Neuronal stem cell (in vitro differentiated cells): ENCODE data around the gene SENP5.

Experiments
- DNase-seq: peaks from one replicate; pipeline ENCODE4 v3.0.0-alpha.2; 2013; ENCODE audit warnings: low spot score
- H2AFZ ChIP-seq: one replicate; pipeline ENCODE4 v1.6.1; 2013; ENCODE audit warnings: mild to moderate bottlenecking, low read length, inconsistent platforms
- H2AK5ac ChIP-seq: 2 replicates; pipeline ENCODE4 v1.6.1; 2013; ENCODE audit warnings: low read depth, mild to moderate bottlenecking, inconsistent platforms, low read length, moderate library complexity, mixed read lengths
- H2BK120ac ChIP-seq: 2 replicates; pipeline ENCODE4 v1.6.1; 2013; ENCODE audit warnings: low read depth, mild to moderate bottlenecking, inconsistent platforms, low read length, moderate library complexity, mixed read lengths
- H2BK12ac ChIP-seq: one replicate; pipeline ENCODE4 v1.6.1; 2013; ENCODE audit warnings: low read length, inconsistent platforms
- H2BK15ac ChIP-seq: 2 replicates; pipeline ENCODE4 v1.6.1; 2013; ENCODE audit warnings: mild to moderate bottlenecking, low read length, inconsistent platforms, mixed read lengths
- H2BK5ac ChIP-seq: one replicate; pipeline ENCODE4 v1.6.1; 2013; ENCODE audit warnings: inconsistent platforms, mild to moderate bottlenecking, low read length, moderate library complexity
- H3K14ac ChIP-seq: one replicate; pipeline ENCODE4 v1.6.1; 2013; ENCODE audit warnings: low read length, inconsistent platforms
- H3K18ac ChIP-seq: 2 replicates; pipeline ENCODE4 v1.6.1; 2013; ENCODE audit warnings: low read length, inconsistent platforms
- H3K23ac ChIP-seq: 2 replicates; pipeline ENCODE4 v1.6.1; 2013; ENCODE audit warnings: low read depth, mild to moderate bottlenecking, mixed read lengths, low read length, inconsistent platforms; ENCODE audit not compliant: poor library complexity
- H3K27ac ChIP-seq: replicated peaks from 3 replicates; pipeline ENCODE4 v1.5.1; 2013; ENCODE audit warnings: low read length, inconsistent platforms
- H3K27me3 ChIP-seq, 3 experiments: 2 replicates each; pipeline ENCODE4 v1.6.1; 2013; ENCODE audit warnings: low read length in 3 of 3, mild to moderate bottlenecking in 2 of 3, inconsistent platforms in 1 of 3, low read depth in 1 of 3, mixed read lengths in 1 of 3, moderate library complexity in 1 of 3; ENCODE audit not compliant: control insufficient read depth in 3 of 3, insufficient read depth in 3 of 3
- H3K36me3 ChIP-seq, 2 donors: replicated peaks in 1 of 2; 2 replicates each; pipeline ENCODE4 v1.6.1; 2013; ENCODE audit warnings: low read length in 2 of 2; ENCODE audit not compliant: control insufficient read depth in 2 of 2, insufficient read depth in 2 of 2
- H3K4ac ChIP-seq: 2 replicates; pipeline ENCODE4 v1.6.1; 2013; ENCODE audit warnings: inconsistent platforms, mild to moderate bottlenecking, low read length, moderate library complexity
- H3K4me1 ChIP-seq, 2 donors: 1 replicate in 1 of 2; 2 replicates in 1 of 2; pipeline ENCODE4 v1.6.1; 2013; ENCODE audit warnings: low read length in 2 of 2, low read depth in 1 of 2; ENCODE audit not compliant: control insufficient read depth in 2 of 2, insufficient read depth in 1 of 2
- H3K4me2 ChIP-seq: one replicate; pipeline ENCODE4 v1.6.1; 2013; ENCODE audit warnings: mild to moderate bottlenecking, low read length, inconsistent platforms; ENCODE audit not compliant: insufficient read depth, poor library complexity, severe bottlenecking
- H3K4me3 ChIP-seq, 2 donors: 2 replicates each; pipeline ENCODE4 v1.5.1; 2013; ENCODE audit warnings: low read length in 2 of 2, mild to moderate bottlenecking in 2 of 2, inconsistent platforms in 1 of 2, moderate library complexity in 1 of 2
- H3K79me1 ChIP-seq: one replicate; pipeline ENCODE4 v1.6.1; 2013; ENCODE audit warnings: low read depth, mild to moderate bottlenecking, inconsistent platforms, low read length, moderate library complexity
- H3K9ac ChIP-seq: one replicate; pipeline ENCODE4 v1.6.1; 2013; ENCODE audit warnings: mild to moderate bottlenecking, low read depth, low read length, inconsistent platforms; ENCODE audit not compliant: poor library complexity
- H3K9me3 ChIP-seq, 2 donors: replicated peaks in 1 of 2; 2 replicates each; pipeline versions ENCODE3 to v1.6.1; 2013; ENCODE audit warnings: low read length in 2 of 2, mild to moderate bottlenecking in 2 of 2, inconsistent platforms in 1 of 2, low read depth in 1 of 2, mixed read lengths in 1 of 2, moderate library complexity in 1 of 2; ENCODE audit not compliant: control insufficient read depth in 2 of 2, insufficient read depth in 1 of 2
- H4K8ac ChIP-seq: one replicate; pipeline ENCODE4 v1.6.1; 2013; ENCODE audit warnings: low read depth, mild to moderate bottlenecking, inconsistent platforms, low read length, moderate library complexity
- H4K91ac ChIP-seq: one replicate; pipeline ENCODE4 v1.6.1; 2013; ENCODE audit warnings: low read length, low read depth, mild to moderate bottlenecking, inconsistent platforms; ENCODE audit not compliant: poor library complexity
- WGBS, 2 donors: extraction: QIAGEN DNeasy Blood & Tissue Kit; methylation state at CpG; one replicate each; pipeline ENCODE4 v1.1.7; 2013; ENCODE audit warnings: missing lambda C conversion rate in 2 of 2, mixed read lengths in 1 of 2; ENCODE audit not compliant: insufficient read length in 2 of 2, insufficient replicate concordance in 1 of 2; ENCODE audit errors: extremely low coverage in 2 of 2; 5-methylcytosine and 5-hydroxymethylcytosine counted together

SENP5 gene

DNA sequence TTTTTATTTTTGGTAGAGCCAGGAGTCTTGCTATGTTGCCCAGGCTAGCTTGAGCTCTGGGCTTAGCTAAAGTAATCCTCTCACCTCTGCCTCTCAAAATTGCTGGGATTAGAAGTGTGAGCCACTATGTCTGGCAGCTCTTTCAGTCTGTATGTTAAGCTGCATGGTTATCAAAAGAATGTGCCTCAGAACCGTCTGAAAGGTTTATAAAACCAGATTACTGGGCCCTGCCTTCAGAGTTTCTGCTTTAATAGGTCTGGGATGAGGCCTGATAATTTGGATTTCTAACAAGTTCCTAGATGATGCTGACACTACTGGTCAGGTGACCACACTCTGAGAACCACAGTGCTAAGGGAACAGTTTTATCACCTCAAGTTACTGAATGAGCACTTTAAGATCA, 34.6 kb downstream of the SENP5 start:
- H2BK12ac ChIP-seq, result no peak overlapping the region
- H3K36me3 ChIP-seq, result peaks cover 13 to 84% of the 10 kb centered on the region in 2 donors
- H4K8ac ChIP-seq, result no peak overlapping the region
- H2BK15ac ChIP-seq, result no peak overlapping the region
- H2BK120ac ChIP-seq, result no peak overlapping the region
- no peaks in the 10 kb centered on the region for H3K27me3 ChIP-seq
- no peaks in the 10 kb centered on the region for H3K4me1 ChIP-seq
- no peak overlapping the region for H3K9ac ChIP-seq
- H3K23ac ChIP-seq, result no peak overlapping the region
- no peak overlapping the region for H3K4me2 ChIP-seq
- no peak overlapping the region for H3K18ac ChIP-seq
- WGBS, 2 donors, result no CpG with 5 or more reads among the region's 1 CpG
- H3K4me3 ChIP-seq, result no peak overlapping the region
- no peak overlapping the region for H2BK5ac ChIP-seq
- H3K27ac ChIP-seq, result no peak overlapping the region
- no peaks in the 10 kb centered on the region for H3K79me1 ChIP-seq
- H2AFZ ChIP-seq, result no peak overlapping the region
- no peaks in the 10 kb centered on the region for H3K9me3 ChIP-seq
- no peak overlapping the region for H3K14ac ChIP-seq
- no peak overlapping the region for H3K4ac ChIP-seq
- no peak overlapping the region for H2AK5ac ChIP-seq
- no peak for DNase-seq
- H4K91ac ChIP-seq, result no peak overlapping the region

DNA sequence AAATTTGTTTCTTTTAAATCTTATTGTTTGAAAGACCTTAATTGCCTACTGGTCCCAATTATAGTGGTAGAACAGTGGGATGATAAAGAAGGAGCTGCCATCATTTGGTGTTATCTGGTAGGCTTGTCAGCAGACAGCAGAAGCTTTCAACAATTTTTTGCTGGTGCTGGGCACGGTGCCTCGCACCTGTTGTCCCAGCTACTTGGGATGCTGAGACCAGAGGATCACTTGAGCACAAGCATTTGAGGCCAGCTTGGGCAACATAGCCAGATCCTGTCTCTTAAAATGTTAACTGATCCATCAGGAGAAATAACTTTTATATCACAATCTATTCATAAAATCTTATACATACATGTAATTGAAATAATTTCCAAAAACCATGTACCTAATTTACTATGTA, 36.0 kb downstream of the SENP5 start:
- no peak overlapping the region for H4K8ac ChIP-seq
- H2AK5ac ChIP-seq, result no peak overlapping the region
- H2BK15ac ChIP-seq, result no peak overlapping the region
- no peaks in the 10 kb centered on the region for H3K27me3 ChIP-seq
- H2BK12ac ChIP-seq, result no peak overlapping the region
- H3K9ac ChIP-seq, result no peak overlapping the region
- H2AFZ ChIP-seq, result no peak overlapping the region
- no CpG with 5 or more reads among the region's 2 CpGs for WGBS, 2 donors
- H2BK120ac ChIP-seq, result no peak overlapping the region
- H2BK5ac ChIP-seq, result no peak overlapping the region
- DNase-seq, result no peak
- peaks cover 13 to 90% of the 10 kb centered on the region in 2 donors for H3K36me3 ChIP-seq
- no peak overlapping the region for H3K14ac ChIP-seq
- H3K4me3 ChIP-seq, result no peak overlapping the region
- no peaks in the 10 kb centered on the region for H3K4me1 ChIP-seq
- no peaks in the 10 kb centered on the region for H3K79me1 ChIP-seq
- no peaks in the 10 kb centered on the region for H3K9me3 ChIP-seq
- no peak overlapping the region for H4K91ac ChIP-seq
- no peak overlapping the region for H3K18ac ChIP-seq
- no peak overlapping the region for H3K4ac ChIP-seq
- no peak overlapping the region for H3K4me2 ChIP-seq
- H3K27ac ChIP-seq, result no peak overlapping the region
- no peak overlapping the region for H3K23ac ChIP-seq

DNA sequence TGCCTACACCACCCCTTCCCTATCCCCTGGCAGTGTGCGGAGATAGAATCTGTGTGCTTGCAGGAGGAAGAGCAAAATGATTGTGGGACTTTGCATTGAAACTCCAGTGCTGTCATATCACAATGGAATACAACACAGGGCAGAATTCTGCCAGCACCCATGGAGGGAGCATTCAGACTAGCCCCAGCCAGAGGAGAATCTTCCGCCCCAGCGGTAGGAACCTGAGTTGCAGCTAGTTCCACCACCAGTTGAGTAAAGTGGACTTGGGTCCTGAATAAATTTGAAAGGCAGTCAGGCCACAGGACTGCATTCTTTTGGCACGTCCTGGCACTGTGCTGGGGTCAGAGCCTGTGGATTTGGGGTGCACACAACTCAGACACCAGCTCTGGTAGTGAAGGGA, 47.1 kb downstream of the SENP5 start:
- Histone ChIP-seq H4K91ac (no peak overlapping the region), H2BK15ac (no peak overlapping the region), H3K4ac (no peak overlapping the region), H3K4me2 (no peak overlapping the region), H2BK12ac (no peak overlapping the region), H3K36me3 (peaks cover 10 to 39% of the 10 kb centered on the region in 2 donors), H3K27ac (no peak overlapping the region), H3K9ac (peak overlapping the region; percentile 9), H3K14ac (no peak overlapping the region), H3K9me3 (no peaks in the 10 kb centered on the region), H3K79me1 (no peaks in the 10 kb centered on the region), H3K23ac (no peak overlapping the region), H2BK5ac (no peak overlapping the region), H2AFZ (no peak overlapping the region), H3K4me1 (no peaks in the 10 kb centered on the region), H3K4me3 (no peak overlapping the region), H3K18ac (no peak overlapping the region), H4K8ac (peak overlapping the region; percentile 50), H2AK5ac (no peak overlapping the region), H3K27me3 (no peaks in the 10 kb centered on the region), H2BK120ac (no peak overlapping the region)
- no CpG with 5 or more reads among the region's 4 CpGs for WGBS, 2 donors
- no peak for DNase-seq

DNA sequence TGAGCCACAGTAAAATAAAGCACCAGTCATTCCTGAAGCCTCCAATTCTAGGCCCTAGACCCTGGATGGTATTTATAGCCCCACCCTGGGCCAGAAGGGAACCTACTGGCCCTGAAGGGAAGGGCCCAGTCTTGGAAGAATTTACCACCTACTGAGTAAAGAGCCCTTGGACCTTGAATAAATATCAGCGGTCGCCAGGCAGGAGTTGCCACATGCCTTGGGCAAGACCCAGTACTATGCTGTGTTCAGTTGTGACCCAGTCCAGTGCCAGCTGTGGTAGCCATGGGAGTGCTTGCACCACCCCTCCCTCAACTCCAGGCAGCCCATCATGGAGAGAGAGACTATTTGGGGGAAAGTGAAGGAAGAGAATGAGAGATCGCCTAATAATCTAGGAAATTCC, 47.7 kb downstream of the SENP5 start:
- Histone ChIP-seq H3K4me2 (no peak overlapping the region), H3K36me3 (peaks cover 10 to 39% of the 10 kb centered on the region in 2 donors), H3K27me3 (no peaks in the 10 kb centered on the region), H3K14ac (no peak overlapping the region), H2BK15ac (no peak overlapping the region), H3K4me3 (no peak overlapping the region), H3K9ac (no peak overlapping the region), H3K23ac (no peak overlapping the region), H3K4ac (no peak overlapping the region), H2BK5ac (no peak overlapping the region), H4K91ac (no peak overlapping the region), H2AFZ (no peak overlapping the region), H3K79me1 (no peaks in the 10 kb centered on the region), H3K9me3 (no peaks in the 10 kb centered on the region), H3K4me1 (no peaks in the 10 kb centered on the region), H2BK12ac (no peak overlapping the region), H3K18ac (no peak overlapping the region), H2BK120ac (no peak overlapping the region), H2AK5ac (no peak overlapping the region), H3K27ac (no peak overlapping the region), H4K8ac (no peak overlapping the region)
- WGBS, 2 donors, result no CpG with 5 or more reads among the region's 3 CpGs
- DNase-seq, result no peak
